Right renal cortex interstitium (tissue), 3 donors: ENCODE results near the gene RNF128. TPM values are rescaled to one million over a fixed set of nuclear protein-coding genes. Genes with fewer than 3 reads are reported as not detected.

Experiments
- DNase-seq, 3 donors: peaks; one replicate each; pipeline ENCODE4 v3.0.0-alpha.2; 2013; ENCODE audit warnings: low read depth in 3 of 3, low spot score in 2 of 3
- polyA plus RNA-seq, 3 donors: library from polyadenylated mRNA; unstranded; fragments of 120-200 nt; gene quantifications; one replicate each; pipeline ENCODE4 v1.2.1, GENCODE V29; 2013; ENCODE audit not compliant: insufficient read length in 3 of 3

RNF128 gene, protein sequence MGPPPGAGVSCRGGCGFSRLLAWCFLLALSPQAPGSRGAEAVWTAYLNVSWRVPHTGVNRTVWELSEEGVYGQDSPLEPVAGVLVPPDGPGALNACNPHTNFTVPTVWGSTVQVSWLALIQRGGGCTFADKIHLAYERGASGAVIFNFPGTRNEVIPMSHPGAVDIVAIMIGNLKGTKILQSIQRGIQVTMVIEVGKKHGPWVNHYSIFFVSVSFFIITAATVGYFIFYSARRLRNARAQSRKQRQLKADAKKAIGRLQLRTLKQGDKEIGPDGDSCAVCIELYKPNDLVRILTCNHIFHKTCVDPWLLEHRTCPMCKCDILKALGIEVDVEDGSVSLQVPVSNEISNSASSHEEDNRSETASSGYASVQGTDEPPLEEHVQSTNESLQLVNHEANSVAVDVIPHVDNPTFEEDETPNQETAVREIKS
- polyA plus RNA-seq, result 10 to 100 TPM in 2 of 3 donors, 1 to 10 TPM in 1; 9.5 to 13.9 (median 10.3) TPM

DNA sequence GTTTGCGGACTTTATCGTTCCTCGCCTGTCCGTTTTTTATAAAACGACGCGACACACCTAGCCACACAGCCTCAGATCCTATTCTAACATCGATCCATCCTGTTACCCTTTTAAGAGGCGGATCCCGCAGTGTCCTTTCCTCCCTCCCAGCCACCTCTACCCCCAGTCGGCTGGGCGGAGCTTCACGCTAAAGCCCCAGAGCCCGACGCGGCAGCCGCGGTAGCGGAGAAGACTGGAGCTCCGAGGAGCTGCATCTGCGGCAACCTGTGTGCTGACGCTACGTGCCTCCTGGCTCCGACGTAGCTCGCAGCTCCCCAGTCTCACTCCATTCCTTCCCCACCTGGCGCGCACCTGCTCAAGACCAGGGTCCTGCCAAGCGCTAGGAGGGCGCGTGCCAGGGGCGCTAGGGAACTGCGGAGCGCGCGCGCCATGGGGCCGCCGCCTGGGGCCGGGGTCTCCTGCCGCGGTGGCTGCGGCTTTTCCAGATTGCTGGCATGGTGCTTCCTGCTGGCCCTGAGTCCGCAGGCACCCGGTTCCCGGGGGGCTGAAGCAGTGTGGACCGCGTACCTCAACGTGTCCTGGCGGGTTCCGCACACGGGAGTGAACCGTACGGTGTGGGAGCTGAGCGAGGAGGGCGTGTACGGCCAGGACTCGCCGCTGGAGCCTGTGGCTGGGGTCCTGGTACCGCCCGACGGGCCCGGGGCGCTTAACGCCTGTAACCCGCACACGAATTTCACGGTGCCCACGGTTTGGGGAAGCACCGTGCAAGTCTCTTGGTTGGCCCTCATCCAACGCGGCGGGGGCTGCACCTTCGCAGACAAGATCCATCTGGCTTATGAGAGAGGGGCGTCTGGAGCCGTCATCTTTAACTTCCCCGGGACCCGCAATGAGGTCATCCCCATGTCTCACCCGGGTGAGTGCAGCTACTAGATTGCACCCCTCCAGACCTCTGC, at the start of gene RNF128:
Gene RNF128 (plus strand): TSS at position 217 of the 953 bp plus-strand sequence. CDS start 213 bp downstream, at position 430.
- DNase-seq, result no peak

DNA sequence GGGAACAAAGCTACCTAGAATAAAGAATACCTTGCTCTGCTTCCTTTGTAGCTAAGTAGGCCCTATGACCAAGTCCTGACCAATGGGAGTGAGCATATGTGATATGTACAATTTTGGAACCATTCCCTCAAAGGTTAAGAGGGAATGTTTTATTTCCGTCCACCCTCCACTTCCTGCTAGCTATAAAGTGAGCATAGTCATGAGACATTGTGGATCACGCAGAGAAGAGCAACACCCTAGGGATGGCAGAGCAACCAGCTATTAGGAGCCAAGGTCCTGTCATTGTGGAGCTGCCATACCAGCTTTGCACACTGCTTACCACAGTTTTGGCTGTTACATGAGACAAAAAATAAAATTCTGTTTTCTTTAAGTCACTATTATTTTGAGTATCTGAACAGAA, 45.8 kb upstream of the RNF128 start:
- DNase-seq, result no peak

DNA sequence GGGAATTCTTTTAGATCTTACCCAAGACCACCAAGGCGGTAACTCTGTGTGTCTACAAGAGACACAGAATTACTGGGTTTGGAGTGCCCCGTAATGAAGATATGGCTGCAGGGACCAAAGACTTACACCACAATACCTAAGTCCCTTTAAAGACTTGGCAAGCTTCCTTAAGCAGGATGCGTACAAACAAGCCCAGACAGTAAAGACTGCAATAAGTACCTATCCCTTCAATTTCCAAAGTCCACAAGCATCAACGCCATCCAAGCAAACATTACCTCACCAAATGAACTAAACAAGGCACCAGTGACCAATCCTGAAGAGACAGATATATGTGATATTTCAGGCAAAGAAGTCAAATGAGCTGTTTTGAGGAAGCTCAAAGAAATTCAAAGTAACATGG, 42.3 kb upstream of the RNF128 start:
- DNase-seq, result no peak

DNA sequence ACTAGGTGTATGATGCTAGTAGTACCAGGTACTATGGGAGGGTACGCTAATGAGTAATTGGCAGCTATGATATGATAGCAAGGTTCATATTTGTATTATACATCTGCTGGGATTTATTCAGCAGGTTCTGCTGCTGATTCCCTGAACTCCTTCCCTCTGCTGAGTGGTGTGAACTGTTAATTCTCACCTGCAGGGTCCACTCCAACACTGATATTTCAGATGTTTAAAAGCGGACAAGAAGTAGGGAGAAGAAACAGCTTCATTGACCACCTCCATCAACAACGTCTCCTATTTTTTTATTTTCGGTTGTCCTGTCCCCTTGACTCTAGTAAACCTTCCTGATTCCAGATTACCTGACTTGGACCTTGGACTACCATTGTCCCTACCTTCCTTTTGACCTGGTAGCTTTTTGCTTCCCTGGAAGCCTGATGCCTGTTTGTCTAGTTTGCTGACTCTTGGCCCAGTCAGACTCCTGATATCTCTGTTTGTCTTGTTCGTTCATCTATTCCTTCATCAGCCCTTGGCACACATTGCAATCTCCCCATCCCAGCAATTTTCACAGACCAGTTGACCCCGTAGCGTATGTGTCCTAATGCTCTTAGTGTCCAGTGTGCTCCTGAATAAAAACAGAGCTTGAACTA, 34.0 kb upstream of the RNF128 start:
- no peak for DNase-seq

DNA sequence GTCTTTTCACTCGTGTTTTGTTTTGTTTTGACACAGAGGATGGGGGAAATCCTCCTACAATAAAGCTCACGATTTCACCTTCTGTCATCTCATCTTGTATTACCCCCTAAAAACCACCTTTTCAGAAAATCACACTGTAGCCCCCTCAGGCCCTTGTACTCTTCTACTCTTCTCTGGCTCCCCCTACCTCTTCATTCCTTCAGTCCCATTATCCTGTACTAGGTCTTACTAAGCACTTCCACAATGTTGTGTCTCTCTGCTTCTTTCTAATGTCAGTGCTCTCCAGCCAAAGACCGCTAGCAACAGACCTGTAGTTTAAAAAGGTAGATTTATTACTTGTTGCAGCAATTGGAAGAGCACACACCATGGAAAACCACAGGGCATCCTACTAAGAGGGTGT, 30.0 kb upstream of the RNF128 start:
- no peak for DNase-seq

DNA sequence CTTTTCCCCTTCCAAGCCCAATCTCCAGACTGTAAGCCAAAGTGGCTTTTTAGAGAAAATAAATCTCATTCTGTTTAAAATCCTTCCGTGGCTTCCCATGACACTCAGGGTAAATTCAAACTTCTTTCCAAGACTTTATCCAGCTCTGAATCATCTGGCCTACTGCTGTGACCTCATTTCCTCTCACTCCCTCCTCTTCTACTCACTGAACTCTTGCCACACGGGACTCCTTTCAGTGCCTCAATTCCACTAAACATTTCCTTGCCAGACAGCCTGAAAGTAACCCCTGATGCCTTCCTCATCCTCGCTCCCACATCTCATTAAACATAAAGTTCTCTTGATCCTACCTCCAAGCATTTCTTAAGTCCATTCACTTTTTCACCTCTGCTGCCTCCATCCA, 27.8 kb upstream of the RNF128 start:
- DNase-seq, result no peak

DNA sequence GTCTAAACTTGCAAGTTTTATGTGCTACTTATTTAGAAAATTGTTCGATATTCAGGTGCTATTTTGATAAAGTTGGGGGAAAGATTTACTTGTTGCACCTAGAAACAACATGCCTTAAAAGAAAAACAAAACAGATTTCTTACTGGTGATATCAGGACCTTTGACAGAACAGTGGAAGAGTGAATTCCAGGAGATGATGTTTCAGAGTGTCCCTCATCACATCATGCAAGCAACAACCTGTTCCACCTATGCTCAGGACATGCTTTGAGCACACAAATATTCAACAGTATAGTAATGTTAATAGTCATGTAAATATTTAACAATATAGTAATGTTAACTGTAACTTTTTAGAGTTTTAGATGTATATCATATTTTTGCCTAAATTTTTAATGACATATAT, 23.9 kb upstream of the RNF128 start:
- DNase-seq, result no peak

DNA sequence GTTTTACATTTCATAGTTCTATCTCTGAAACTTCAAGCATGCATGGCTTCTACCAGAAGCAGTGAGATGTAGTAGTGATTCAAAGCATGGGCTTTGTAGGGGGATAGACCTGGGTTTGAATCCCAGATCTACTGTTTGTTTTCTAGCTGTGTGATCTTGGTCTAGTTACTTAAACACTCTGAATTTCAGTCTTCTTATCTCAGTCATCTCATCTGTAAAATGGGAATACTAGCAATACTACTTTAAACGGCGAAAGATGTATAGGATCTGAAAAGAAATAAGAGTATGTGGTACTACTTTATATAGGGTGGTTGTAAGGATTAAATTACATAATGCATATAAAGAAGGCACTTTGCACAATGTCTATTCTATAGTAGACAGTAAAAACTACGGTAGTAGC, 20.0 kb upstream of the RNF128 start:
- DNase-seq, result no peak

DNA sequence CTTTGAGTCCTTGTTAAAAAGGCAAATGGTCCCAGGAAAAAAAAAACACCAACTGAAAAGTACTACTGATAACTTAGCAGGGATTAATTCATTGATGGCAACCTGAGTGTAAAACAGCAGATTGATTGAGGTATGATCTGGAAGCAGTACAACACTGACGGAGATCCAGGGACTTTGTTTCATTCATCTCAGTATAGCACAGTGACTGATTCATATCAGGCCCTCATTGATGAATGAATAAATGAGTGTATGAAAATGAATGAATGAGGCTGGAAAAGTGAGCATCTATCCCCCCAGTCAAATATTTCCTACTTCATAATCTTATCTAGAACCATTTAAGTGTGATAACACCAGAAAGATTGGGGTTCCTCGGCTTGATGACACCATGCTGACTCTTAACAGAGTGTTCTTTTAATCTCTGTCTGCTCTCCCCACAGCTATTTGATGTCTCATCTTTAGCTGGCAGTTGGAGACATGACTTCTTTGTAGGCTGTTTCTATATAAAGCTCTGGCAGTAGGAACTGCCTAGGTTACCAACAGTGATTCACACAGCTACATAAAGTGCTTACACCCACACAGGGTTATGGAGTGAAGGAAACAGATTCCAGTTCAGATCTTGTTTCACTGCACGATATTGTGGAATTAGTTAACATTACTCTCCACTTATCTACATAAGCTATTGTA, 18.6 kb upstream of the RNF128 start:
- DNase-seq, result no peak

DNA sequence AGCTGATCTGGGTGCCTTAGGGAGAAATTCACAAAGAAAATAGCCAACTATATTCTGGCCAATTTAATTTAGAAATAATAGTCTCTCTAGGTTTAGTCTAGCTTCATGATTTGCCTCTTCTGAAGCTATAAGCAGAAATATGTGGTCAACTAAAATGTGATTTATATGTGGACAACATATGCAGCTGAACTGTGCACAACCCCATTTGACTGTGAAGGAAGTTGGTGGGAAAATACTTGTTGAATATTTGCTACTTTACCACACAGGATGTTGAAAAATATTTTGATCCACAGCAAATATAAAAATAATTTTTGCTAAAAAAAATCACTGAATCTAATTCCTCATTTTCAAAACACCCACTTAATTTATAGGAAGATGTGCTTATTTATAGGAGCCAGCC, 15.7 kb upstream of the RNF128 start:
- DNase-seq, result no peak

DNA sequence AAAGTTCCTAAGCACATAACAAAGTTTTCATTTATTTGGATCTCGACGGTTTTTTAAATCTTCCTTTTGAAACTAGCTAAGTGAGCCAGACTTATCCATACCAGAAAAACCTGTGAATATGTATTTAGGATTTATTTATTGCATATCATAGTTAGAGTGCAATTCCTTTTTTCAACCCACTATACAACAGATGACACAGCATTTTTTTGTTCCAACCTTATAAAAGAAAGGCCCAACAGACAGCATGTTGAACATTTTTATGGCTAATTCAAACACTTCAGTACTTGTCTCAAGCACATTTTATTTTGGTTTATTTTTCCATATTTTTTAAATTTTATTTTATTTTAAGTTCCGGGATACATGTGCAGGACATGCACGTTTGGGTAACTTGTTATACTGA, 15.1 kb upstream of the RNF128 start:
- DNase-seq, result no peak

DNA sequence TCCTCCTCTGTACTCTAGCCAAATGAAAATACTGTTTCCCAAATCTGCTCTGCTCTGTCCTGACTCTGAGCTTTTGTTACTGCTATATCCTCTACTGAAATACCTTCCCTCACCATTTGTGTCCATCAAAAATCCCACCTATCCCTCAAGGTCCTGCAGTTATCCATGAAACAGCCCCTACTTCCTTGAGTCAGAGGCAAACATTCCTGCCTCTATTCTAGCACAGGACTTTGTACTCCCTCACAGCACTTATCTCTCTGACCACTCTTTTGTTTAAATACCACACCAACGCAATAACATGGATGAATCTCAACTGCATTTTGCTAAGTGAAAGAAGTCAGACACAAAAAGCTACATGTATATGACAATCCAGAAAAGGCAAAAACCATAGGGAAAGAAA, 10.5 kb upstream of the RNF128 start:
- no peak for DNase-seq

DNA sequence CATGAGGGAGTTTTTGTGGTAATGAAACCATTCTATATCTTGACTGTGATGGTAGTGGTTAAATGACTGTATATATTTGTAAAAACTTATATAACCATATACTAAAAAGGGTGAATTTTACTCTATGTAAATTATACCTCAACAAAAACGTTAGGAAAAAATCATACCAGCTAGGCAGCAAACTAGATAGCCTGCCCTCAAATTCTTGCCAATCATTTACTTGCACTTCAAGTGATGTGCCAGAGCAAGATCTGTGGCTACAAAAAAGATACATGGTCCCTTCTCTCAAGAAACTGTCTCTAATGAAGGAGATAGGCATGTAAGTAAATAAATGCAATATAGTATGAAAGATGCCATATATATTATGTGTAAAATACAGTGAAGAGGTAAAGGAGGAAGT, 10.0 kb upstream of the RNF128 start:
- no peak for DNase-seq

DNA sequence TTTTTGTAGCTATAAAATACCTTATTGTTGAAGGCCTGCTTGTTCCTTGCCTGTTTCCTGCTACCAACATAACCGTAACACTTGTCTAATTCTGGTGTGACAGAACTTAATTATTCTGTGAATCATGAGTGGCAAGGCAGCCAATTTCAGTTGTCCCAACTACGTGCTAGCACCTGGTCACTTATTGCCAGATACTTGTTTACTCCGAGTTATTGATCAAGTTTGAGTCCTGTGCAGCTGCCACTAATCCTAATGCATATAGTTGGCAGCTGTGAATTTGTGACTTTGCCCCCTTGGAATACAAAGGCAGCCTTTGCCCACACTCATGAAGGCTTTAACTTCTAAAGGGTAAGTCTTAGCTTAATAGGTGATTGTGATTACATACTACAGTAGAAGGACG, 7.8 kb upstream of the RNF128 start:
- DNase-seq, result no peak

DNA sequence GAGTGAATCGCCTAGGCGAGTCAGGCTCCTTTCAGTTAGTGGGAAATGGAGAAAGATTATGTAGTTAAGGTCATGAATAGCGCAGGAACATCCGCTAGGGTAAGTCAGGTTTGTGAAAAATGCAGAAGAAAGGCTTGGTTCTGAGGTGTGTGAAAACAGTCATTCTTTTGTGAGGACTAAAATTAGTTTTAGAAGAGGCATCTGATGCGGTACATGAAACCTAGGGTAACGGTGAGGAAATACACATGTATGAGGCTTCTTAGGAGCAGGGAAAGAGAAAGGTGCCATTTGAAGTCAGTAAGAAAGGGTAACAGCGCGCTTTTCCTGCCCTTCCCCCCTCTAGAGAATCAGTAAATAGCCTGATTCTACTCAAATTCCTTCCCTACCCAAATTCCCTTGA, 570 bp upstream of the RNF128 start:
- no peak for DNase-seq

DNA sequence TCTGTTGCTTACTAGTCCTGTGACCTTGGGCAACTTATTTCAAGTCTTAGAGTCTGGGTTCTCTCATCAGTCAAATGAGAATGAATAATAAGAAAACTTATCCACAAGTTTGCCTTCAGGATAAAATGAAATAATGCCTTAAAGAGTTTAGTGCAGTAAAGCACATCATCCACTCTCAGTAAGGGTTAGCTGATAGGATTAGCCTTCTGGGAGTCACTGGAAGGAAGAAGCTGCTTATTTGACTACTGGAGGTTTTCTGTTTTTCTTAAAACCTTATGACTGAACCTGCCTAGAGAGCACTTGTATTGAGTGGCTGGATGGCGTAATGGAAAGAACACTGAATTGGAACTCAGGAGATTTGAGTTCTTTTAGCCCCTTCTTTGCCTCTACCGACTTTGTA, 1.8 kb downstream of the RNF128 start:
- DNase-seq, result no peak

DNA sequence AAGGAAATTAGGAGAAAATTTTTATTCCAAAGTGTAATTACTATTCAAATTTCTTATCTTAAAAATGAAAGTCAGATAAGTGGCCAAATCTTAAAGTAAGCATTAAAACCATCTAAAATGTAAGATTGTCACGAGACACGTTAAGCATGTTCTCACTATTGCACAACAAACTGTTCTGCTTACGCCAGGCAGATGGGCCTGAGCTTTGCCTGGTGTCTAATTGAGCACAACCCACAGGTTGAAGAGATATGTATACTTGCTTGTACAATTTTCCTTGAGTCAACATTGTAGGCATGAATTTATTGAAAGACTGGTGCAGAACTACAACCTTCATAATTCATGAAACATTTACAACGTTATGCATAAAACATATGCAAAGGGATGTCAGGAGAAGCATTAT, 3.9 kb downstream of the RNF128 start:
- no peak for DNase-seq

DNA sequence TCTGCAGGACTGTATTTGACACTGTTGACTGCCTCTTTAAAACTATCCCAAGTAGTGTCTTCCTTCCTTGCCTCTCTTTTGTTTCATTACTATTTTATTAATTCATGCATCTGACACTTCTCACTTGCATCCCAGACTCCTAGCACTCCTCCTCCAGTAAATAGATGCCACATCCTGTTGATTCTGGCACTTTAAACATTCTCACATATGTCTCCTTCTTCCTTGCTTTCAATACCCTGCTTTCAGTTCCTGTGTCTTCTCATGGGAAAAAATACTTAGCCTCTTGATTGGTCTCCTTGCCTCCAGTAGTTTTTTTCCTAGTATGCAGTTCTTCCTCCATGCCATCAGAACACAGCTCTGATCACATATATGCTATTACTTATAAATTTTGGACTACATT, 5.1 kb downstream of the RNF128 start:
- DNase-seq, result no peak

DNA sequence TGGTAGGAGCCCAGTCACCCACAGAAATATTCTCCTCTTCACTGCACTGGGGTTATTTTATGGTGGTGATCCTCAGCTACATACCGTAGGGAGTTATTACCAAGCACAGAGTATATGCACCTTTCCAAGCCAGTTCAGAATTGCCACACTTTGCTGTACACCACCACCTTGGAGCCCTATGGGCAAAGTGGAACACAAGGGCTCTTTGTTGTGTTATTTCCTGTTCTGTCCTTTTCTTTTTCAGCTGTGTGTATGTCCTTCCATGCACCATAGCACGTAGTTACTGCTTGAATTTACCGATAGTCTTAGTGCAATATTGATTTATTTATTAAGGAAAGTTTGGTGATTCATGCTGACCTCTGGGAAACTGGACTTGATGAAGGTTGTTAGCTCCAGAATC, 8.3 kb downstream of the RNF128 start:
- no peak for DNase-seq

DNA sequence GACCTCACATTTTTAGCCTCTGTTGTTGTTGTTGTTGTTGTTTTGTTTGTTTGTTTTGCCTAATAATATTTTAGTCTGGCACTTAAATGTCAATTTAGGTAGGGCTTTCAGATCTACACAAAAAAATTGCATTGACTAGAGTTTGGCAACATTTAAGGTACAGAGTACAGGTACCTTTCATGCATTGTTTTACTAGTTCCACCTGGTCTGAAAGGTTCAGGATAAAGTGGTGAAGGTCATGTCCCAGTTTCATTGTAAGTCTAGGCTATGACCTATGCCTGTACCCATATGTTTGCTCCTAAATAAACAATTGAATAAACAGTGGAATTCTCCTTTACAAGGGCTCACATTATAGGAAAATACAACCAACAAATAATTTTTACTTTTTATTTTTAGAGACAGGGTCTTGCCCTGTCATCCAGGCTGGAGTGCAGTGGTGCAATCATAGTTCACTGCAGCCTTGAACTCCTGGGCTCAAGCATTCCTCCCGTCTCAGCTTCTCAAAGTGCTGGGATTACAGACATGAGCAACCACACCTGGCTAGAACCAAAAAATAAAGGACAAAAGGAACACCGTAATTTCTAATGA, 13.8 kb downstream of the RNF128 start:
- no peak for DNase-seq
